ENCODE data around the gene MOSPD3.

GRCh38 chr7:100611983-100612729 is at the start of gene MOSPD3:
- TF ChIP-seq, protein P1, sequence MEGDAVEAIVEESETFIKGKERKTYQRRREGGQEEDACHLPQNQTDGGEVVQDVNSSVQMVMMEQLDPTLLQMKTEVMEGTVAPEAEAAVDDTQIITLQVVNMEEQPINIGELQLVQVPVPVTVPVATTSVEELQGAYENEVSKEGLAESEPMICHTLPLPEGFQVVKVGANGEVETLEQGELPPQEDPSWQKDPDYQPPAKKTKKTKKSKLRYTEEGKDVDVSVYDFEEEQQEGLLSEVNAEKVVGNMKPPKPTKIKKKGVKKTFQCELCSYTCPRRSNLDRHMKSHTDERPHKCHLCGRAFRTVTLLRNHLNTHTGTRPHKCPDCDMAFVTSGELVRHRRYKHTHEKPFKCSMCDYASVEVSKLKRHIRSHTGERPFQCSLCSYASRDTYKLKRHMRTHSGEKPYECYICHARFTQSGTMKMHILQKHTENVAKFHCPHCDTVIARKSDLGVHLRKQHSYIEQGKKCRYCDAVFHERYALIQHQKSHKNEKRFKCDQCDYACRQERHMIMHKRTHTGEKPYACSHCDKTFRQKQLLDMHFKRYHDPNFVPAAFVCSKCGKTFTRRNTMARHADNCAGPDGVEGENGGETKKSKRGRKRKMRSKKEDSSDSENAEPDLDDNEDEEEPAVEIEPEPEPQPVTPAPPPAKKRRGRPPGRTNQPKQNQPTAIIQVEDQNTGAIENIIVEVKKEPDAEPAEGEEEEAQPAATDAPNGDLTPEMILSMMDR (optimal IDR thresholded peaks at IDR 0.05 in 1 of 3, IDR thresholded peaks at IDR 0.05 in 1 of 3, conservative IDR thresholded peaks at IDR 0.05 in 1 of 3; ENCODE audit: extremely low read depth in 1 of 3, insufficient read depth in 2 of 3, low read length in 3 of 3), result no peak
- TF ChIP-seq EZH2 (IDR thresholded peaks at IDR 0.05; ENCODE audit: low read length), result no peak
